A549 treated with GW870086 at 1 μM for 4 hours (cell line): ENCODE data around the gene ABR. TPM values are rescaled to one million over a fixed set of nuclear protein-coding genes. Genes with fewer than 3 reads are reported as not detected.

ENCODE experiments used
- total RNA-seq: library from RNA; stranded (reverse); fragments of 200-300 nt; extraction: Qiagen RNA extraction; gene quantifications from 5 replicates; pipeline ENCODE4 v1.2.3, GENCODE V29; 2022; ENCODE audit warnings: low read depth

The ABR gene
- 109 to 134 TPM (median 127 TPM) in 5 replicates for total RNA-seq

DNA sequence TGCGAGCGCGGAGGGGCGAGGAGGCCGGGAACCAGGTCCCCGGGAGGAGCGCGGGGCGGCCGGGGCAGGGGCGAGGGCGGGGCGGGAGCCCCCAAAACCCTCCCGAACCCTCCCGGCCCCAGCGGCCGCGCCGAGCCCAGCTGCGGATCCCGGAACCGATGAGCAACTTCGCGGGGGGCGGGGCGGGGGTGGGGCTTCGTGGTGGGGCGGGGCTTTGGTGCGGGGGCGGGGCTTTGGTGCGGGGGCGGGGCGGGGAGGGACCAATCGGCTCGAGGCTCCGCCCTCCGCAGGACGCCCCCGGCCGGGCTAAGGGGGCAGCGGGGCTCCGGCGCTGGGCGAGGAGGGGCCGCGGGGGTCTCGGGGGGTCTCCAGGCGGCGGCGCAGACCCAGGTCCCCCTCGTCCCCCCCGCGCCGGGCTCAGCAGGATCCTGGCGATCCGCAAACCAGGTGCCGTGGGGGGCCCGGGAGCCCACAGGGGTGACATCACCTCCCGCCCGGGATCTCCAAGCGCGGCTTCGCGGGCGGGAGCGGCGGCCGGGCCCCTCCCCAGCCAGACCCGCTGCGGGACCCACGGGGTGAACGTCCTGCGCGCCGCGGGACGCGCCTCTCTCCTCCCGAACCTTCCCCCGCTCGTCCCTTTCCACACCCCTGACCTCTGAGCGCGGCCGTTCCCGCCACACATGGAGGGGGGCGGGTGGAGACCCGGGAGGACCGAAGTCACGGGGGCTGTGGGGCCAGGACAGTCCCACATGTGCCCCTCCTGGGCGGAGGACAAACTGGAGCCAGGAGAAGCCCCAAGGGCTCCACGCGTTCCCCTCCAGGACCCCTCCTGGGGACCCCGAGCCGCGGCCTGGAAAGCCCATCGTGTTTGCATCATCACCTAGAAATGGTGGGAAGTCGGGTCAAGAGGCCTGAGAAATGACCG, at the start of gene ABR:
ABR (minus strand) TSS at position 164 of the 925 bp plus-strand sequence. CDS start 254 bp downstream, outside the sequence.

DNA sequence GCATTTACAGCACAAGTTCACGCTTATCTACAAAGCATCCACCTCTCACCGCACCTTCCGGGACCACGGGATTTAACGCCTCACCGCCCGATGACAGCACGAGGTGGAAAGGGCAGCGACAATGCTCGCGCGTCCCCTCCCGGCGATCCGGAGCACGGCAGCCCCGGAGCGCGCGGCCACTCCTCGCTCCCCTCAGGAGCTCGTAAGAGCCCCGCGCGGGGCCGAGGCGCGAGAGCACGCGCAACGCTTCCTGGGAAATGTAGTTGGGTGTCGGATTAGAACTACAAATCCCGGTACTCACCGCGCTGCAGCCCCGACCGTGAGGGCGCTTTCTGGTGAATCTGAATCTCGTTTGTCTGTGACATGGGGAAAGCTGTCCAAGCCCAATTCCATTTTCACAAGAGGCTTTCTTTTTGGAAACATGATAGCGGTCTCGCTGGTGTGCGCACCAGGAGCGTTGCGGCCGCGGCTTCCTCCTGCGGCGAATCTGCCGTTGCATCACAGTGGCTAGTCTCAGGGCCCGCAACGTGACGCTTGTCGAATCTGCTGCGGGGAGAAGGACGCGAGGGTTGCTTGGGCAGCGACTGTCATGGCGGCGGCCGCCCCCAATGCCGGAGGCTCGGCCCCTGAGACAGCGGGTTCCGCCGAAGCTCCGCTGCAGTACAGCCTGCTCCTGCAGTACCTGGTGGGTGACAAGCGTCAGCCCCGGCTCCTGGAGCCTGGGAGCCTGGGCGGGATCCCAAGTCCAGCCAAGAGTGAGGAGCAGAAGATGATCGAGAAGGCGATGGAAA, 183.0 kb downstream of the ABR start, which contains the start of gene TIMM22:
TIMM22 (plus strand) TSS at position 576 of the 791 bp plus-strand sequence; CDS start at position 590, 14 bp downstream.

DNA sequence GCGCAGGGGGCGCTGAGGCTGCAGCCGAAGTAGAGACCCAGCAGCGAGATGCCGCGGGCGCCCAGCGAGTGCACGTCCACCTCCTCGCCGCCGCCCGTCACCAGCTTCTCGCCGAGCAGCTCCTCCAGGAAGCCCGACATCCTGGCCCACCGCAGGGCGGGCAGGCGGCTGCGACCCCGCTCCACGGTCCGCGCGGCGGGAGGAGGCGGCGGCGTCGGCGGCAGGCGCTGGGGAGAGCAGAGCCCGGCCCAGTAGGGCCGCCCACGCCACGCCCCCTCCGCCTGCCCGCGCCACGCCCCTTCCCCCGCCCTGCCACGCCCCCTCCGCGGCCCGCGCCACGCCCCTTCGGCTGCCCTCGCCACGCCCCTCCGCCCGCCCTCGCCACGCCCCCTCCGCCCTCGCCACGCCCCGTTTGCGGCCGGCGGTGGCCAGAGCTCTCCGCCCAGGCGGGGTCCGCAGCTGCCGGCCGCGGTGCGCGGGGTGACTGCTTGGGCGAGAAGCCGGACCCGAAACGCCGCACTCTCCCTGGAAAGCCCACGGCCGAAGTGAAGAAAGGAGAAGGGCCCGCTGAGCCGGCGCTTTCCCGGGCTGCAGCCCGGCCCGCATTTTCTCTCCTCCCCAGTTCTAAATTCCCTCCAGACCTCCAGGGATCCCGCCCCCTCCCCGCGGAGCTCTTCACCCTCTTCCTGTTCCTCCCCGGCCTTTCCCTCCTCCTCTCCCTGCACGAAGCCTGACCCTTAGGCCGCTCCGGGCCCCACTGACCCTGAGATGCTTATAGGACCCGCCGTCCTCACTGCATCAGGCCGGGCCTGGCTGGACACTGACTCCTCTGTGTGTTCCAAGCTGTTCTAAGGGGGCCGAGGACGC, 200.0 kb downstream of the ABR start, which contains the start of gene NXN:
NXN (minus strand) TSS at position 238 of the 867 bp plus-strand sequence.

Other genes with a start within 250 kb of the ABR start
- gene NXN, start 200.2 kb downstream of the ABR start, total RNA-seq, result 19.6 to 28.8 TPM (median 25.9 TPM) in 5 replicates
- gene TIMM22, start 182.9 kb downstream of the ABR start, total RNA-seq, result 27.2 to 31.9 TPM (median 28.8 TPM) in 5 replicates
- gene BHLHA9, start 90.5 kb upstream of the ABR start, total RNA-seq, result not detected in 5 replicates
- not detected in 5 replicates for gene TRARG1, start 99.7 kb upstream of the ABR start, total RNA-seq
- gene YWHAE, start 220.2 kb upstream of the ABR start, total RNA-seq, result 559 to 1,080 TPM (median 568 TPM) in 5 replicates